HCEC 1CT (cell line): ENCODE measurements around the gene EXD3.
"Not testable (repeated sequence)": the region's sequence is repeated elsewhere in the genome, so short reads cannot be mapped to it uniquely, and the experiment has no call there.

Experiments
- DNase-seq: peaks from one replicate; pipeline ENCODE4 v3.0.0-alpha.2; 2017

EXD3 gene

GRCh38 chr9:137265496-137266161, 157.3 kb downstream of the EXD3 start:
- no peak for DNase-seq

- no peak for DNase-seq
Measured at GRCh38 chr9:137264067-137264466, 158.9 kb downstream of the EXD3 start.

GRCh38 chr9:137263506-137263905, 159.5 kb downstream of the EXD3 start:
- DNase-seq, result no peak

GRCh38 chr9:137262909-137263285, 160.1 kb downstream of the EXD3 start:
- DNase-seq, result no peak

GRCh38 chr9:137262173-137262908, 160.6 kb downstream of the EXD3 start:
- DNase-seq, result not testable (repeated sequence)
